Testis (tissue), 2 donors: ENCODE results near the gene FAM120A.

Experiments used
- CTCF ChIP-seq, 3 experiments: fragments of 450-650 bp in 2 of 3; fragments of 200-600 bp in 1 of 3; sonication (generic) in 1 of 3; IDR thresholded peaks; one replicate each; pipeline ENCODE4 v1.5.1; 2016 to 2019; ENCODE audit warnings: antibody characterized with exemption in 3 of 3, mild to moderate bottlenecking in 2 of 3, moderate library complexity in 1 of 3
- POLR2A ChIP-seq: fragments of 450-650 bp; IDR thresholded peaks from one replicate; pipeline ENCODE4 v1.6.1; 2017; ENCODE audit warnings: antibody characterized with exemption, mild to moderate bottlenecking, moderate library complexity

- TF ChIP-seq CTCF (IDR thresholded peaks at IDR 0.05): no peak
- TF ChIP-seq POLR2A: no peak
Observed at GRCh38 chr9:93543117-93543516, 91.6 kb downstream of the FAM120A start.
